Measurements from ENCODE around the gene PHYHIPL. TPM values are rescaled to one million over a fixed set of nuclear protein-coding genes. Genes with fewer than 3 reads are reported as not detected.

Gene PHYHIPL
- total RNA-seq, 2 experiments from 2014 or later: not detected

DNA sequence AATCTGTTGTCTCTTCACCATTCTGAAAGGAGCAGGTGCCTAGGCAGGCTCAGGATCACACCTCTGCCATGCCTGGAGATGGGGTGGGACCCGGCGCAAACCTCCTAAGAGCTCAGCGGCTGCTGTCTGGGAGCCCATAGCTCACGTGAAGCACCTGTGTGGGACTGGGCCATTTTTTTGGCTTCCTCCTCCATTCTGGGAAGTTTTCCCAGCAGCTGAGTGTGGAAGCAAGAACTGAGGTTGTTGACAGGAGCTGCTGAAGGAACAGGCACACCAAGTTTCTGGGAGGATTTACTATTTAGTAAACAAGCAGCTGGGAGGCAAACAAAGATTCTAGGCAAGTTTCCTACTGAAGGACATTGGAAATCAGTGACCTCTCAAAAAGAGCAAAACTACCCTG, 108.6 kb downstream of the PHYHIPL start:
- intact Hi-C loops (cut with micrococcal nuclease): no loop called here
- no peak overlapping the region for H3K4me3 Mint-ChIP-seq
- H3K27me3 Mint-ChIP-seq: no peaks in the 10 kb centered on the region
- H3K36me3 Mint-ChIP-seq (ENCODE audit: low read depth): no peaks in the 10 kb centered on the region
- POLR2A ChIA-PET: no interaction called here
- no peak for DNase-seq
- no peak overlapping the region for H3K27ac Mint-ChIP-seq
- no peak for ATAC-seq
- TF ChIP-seq, protein P1, sequence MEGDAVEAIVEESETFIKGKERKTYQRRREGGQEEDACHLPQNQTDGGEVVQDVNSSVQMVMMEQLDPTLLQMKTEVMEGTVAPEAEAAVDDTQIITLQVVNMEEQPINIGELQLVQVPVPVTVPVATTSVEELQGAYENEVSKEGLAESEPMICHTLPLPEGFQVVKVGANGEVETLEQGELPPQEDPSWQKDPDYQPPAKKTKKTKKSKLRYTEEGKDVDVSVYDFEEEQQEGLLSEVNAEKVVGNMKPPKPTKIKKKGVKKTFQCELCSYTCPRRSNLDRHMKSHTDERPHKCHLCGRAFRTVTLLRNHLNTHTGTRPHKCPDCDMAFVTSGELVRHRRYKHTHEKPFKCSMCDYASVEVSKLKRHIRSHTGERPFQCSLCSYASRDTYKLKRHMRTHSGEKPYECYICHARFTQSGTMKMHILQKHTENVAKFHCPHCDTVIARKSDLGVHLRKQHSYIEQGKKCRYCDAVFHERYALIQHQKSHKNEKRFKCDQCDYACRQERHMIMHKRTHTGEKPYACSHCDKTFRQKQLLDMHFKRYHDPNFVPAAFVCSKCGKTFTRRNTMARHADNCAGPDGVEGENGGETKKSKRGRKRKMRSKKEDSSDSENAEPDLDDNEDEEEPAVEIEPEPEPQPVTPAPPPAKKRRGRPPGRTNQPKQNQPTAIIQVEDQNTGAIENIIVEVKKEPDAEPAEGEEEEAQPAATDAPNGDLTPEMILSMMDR (IDR thresholded peaks at IDR 0.05): no peak
- H3K4me1 Mint-ChIP-seq (ENCODE audit: low read depth): no peaks in the 10 kb centered on the region
- CTCF ChIA-PET: no interaction called here
- H3K9me3 Mint-ChIP-seq: no peaks in the 10 kb centered on the region

DNA sequence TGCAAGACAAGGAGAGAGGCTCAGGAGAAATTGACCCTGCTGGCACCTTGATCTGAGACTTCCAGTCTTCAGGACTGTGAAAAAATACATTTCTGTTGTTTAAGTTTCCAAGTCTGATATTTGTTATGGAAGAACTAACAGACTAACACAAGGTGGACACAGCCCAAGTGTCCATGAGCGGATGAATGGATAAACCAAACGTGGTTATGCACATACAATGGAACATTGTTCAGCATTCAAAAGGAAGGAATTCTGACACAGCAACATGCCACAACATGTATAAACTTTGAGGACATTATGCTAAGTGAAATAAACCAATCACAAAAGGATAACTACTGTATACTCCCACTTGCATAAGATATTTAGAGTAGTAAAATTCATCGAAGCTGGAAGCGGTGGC, 109.4 kb downstream of the PHYHIPL start:
- no peak for ATAC-seq
- H3K36me3 Mint-ChIP-seq (ENCODE audit: low read depth): no peaks in the 10 kb centered on the region
- TF ChIP-seq, protein P1 (IDR thresholded peaks at IDR 0.05): no peak
- H3K4me1 Mint-ChIP-seq (ENCODE audit: low read depth): no peaks in the 10 kb centered on the region
- DNase-seq: no peak
- intact Hi-C loops (cut with micrococcal nuclease): no loop called here
- ChIA-PET POLR2A (no interaction called here), CTCF (no interaction called here)
- H3K27ac Mint-ChIP-seq: no peak overlapping the region
- no peaks in the 10 kb centered on the region for H3K27me3 Mint-ChIP-seq
- no peaks in the 10 kb centered on the region for H3K9me3 Mint-ChIP-seq
- H3K4me3 Mint-ChIP-seq: no peak overlapping the region

DNA sequence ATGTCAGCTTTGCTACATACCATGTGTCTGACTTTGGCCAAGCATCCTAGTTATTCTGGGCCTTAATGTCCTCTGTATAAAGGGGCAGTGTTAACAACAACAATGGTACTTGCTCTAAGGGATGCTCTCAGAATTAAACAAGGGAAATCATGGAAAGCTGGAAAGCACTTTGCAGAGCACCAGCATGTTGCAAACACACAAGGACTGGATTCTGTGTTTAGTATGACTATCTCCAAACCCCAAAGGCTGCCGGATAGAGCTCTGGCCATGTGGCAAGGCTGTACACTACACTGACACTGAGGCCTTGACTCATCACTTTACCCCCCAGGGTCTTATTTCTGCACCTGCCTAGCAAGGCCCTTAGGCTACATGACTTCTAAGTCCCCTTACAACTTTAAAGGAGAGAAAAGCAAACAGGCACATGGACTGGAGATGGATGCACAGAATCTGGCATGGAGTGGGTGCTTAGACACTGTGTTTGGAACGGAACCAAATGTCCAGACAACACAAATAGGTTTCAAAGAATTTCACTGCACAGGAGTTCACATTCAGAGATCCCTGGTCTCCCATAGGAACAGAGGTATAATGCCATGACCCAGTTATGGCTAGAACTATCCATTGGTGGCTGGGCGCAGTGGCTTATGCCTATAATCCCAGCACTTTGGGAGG, 111.3 kb downstream of the PHYHIPL start:
- no peak for DNase-seq
- no peaks in the 10 kb centered on the region for H3K27me3 Mint-ChIP-seq
- no peaks in the 10 kb centered on the region for H3K9me3 Mint-ChIP-seq
- H3K4me3 Mint-ChIP-seq: no peak overlapping the region
- no peaks in the 10 kb centered on the region for H3K36me3 Mint-ChIP-seq (ENCODE audit: low read depth)
- no peak for ATAC-seq
- no peaks in the 10 kb centered on the region for H3K4me1 Mint-ChIP-seq (ENCODE audit: low read depth)
- CTCF ChIA-PET: no interaction called here
- intact Hi-C loops (cut with micrococcal nuclease): no loop called here
- POLR2A ChIA-PET: no interaction called here
- no peak overlapping the region for H3K27ac Mint-ChIP-seq
- TF ChIP-seq, protein P1 (IDR thresholded peaks at IDR 0.05): no peak

DNA sequence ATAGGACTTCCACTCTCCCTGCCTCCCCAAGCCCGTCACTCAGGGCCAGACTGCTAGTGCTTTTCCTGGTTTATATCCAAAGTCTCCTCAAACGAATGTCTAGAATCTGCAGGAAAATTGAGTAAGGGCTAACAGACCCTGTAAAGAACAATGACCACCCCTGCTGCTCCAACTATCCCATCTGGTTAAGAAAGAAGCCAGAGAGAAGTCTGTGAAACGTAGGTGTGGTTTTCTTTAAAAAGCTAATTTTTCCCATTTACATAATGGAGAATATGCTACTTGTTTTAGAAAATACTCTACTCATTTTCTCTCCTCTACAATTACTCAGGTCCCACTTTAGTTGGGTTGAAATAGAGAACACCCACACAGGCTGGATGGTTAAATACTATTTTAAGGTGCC, 113.4 kb downstream of the PHYHIPL start:
- Mint-ChIP-seq H3K4me1 (ENCODE audit: low read depth) (no peaks in the 10 kb centered on the region), H3K9me3 (no peaks in the 10 kb centered on the region), H3K36me3 (ENCODE audit: low read depth) (no peaks in the 10 kb centered on the region), H3K4me3 (no peak overlapping the region), H3K27ac (no peak overlapping the region), H3K27me3 (no peaks in the 10 kb centered on the region)
- CTCF ChIA-PET: no interaction called here
- TF ChIP-seq, protein P1 (IDR thresholded peaks at IDR 0.05): no peak
- ATAC-seq (no peak), DNase-seq (no peak)
- POLR2A ChIA-PET: no interaction called here
- intact Hi-C loops (cut with micrococcal nuclease): no loop called here

DNA sequence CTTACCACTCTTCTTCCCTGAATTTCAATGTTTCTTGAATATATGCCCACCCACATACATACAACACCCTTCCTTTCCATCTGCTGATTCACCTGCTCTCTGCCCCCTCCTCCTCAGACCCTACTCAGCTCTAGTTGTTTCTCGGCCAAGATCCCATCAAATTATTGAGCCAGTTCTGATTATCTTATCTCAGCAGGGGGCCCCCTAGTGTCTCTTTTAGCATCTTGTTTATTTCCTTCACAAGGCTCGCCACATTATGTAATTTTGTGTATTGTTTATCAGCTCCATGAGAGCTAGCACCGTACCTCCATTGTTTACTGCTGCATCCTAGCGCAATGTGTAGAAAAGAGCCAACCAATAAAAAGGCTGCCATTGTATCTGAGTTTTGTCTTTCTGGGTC, 114.0 kb downstream of the PHYHIPL start:
- ChIA-PET CTCF (no interaction called here), POLR2A (no interaction called here)
- Mint-ChIP-seq H3K27me3 (no peaks in the 10 kb centered on the region), H3K36me3 (ENCODE audit: low read depth) (no peaks in the 10 kb centered on the region), H3K4me3 (no peak overlapping the region), H3K27ac (no peak overlapping the region), H3K4me1 (ENCODE audit: low read depth) (no peaks in the 10 kb centered on the region), H3K9me3 (no peaks in the 10 kb centered on the region)
- TF ChIP-seq, protein P1 (IDR thresholded peaks at IDR 0.05): no peak
- DNase-seq (no peak), ATAC-seq (no peak)
- intact Hi-C loops (cut with micrococcal nuclease): no loop called here

Other genes with a start within 250 kb of the PHYHIPL start
- not detected for gene FAM13C, start 185.9 kb downstream of the PHYHIPL start, total RNA-seq